ENCODE measurements around the gene GPATCH2. TPM values are rescaled to one million over a fixed set of nuclear protein-coding genes. Genes with fewer than 3 reads are reported as not detected.

GPATCH2 gene
- total RNA-seq, 4 donors from 2014 or later, result 14.1 to 15.5 (median 15.3) TPM

DNA sequence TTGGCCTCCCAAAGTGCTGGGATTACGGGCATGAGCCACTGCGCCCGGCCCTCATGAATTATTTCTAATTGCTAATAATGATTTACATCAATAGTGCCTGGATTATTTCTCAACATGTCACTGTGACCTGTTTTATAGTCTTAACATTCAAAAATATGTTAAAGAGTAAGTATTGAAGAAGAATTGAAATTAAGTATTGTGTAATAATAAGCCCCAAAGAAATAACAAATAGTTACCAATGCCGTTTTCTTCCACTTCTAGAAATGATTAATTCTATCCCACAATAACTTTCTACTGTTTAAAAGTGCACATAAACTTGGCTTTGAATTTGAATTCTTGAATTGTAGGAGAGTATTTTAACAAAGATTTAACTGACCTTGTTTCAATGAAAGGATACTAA lies 19.8 kb upstream of the GPATCH2 start:
- TF ChIP-seq, protein P1, sequence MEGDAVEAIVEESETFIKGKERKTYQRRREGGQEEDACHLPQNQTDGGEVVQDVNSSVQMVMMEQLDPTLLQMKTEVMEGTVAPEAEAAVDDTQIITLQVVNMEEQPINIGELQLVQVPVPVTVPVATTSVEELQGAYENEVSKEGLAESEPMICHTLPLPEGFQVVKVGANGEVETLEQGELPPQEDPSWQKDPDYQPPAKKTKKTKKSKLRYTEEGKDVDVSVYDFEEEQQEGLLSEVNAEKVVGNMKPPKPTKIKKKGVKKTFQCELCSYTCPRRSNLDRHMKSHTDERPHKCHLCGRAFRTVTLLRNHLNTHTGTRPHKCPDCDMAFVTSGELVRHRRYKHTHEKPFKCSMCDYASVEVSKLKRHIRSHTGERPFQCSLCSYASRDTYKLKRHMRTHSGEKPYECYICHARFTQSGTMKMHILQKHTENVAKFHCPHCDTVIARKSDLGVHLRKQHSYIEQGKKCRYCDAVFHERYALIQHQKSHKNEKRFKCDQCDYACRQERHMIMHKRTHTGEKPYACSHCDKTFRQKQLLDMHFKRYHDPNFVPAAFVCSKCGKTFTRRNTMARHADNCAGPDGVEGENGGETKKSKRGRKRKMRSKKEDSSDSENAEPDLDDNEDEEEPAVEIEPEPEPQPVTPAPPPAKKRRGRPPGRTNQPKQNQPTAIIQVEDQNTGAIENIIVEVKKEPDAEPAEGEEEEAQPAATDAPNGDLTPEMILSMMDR (IDR thresholded peaks at IDR 0.05; ENCODE audit: low read depth), result no peak

DNA sequence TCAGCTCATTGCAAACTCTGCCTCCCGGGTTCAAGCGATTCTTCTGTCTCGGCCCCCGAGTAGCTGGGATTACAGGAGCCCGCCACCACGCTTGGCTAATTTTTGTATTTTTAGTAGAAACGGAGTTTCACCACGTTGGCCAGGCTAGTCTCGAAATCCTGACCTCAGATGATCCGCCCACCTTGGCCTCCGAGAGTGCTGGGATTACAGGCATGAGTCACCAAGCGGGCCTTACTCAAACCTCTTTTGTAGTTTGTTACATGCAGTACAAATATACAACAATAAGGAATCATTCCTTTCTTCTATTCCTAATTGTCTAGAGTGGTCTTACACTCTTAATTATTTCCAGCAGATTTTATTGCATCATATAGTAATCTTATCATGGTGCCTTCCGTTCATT lies 16.9 kb upstream of the GPATCH2 start:
- TF ChIP-seq, protein P1 (IDR thresholded peaks at IDR 0.05; ENCODE audit: low read depth), result no peak

DNA sequence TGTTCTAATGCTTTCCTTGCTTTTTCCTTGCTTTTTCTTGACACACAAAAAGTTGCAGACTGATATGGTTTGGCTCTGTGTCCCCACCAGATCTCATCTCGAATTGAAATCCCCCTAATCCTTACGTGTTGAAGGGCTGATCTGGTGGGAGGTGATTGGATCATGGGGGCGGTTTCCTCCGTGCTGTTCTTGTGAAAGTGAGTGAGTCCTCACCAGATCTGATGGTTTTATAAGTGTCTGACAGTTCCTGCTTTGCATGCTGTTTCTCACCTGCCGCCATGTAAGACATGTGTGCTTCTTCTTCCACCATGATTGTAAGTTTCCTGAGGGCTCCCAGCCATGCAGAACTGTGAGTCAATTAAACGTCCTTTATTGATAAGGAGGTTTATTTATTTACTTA lies 11.6 kb upstream of the GPATCH2 start:
- TF ChIP-seq, protein P1 (IDR thresholded peaks at IDR 0.05; ENCODE audit: low read depth), result no peak

DNA sequence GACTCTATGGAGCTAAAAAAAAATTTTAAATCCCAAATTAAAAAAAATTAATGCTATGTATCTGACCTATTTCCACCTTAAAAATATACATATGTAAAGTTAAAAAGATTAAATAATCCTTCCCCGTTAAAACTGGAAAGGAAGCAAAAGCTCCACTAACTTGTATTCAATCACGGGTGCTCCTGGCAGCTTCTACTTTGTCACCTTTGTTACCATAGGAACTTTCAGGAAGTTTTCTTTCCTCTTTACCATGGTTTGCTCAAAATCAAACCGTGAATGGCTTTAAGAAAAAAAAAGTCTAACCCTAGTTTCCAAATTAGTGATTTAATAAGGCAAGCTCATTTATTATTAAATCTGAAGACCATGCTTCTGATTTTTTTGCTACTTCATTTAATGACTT lies 3.5 kb downstream of the GPATCH2 start:
- TF ChIP-seq, protein P1 (IDR thresholded peaks at IDR 0.05; ENCODE audit: low read depth), result no peak

DNA sequence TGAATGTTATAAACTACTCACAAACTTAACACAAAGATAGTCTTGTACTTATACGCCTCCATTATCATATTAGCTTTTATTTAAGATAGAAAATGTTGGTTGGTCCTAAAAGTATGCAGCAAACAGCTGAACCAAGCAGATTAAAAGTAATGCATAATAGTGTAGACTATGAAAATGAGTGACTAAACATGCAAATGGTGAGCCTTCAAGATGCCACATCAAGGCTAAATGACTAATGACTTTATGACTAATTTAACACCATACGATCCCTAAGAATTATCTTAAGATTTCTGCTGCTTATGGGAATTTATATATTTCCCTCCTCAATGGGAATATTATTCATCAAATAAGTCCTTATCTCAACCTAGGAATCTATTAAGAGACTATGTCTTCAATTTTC lies 4.6 kb downstream of the GPATCH2 start:
- TF ChIP-seq, protein P1 (IDR thresholded peaks at IDR 0.05; ENCODE audit: low read depth), result no peak

DNA sequence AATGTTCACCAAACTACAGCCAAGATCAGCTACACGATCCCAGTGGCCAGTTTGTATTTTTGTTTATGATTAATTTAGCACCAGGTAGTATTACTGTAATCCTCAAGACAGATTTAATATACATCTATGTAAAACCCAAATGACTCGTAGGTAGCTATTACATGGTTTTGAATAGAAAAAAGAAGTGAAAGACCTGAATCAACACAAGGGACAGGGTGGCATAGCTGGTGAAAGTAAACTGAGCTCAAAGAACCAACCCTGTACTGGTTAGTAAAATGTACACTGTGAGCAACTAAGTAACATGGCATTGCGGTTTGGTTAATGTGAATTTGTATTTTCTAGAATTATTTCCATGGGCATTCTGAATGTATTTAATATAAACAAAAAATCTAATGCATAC lies 8.8 kb downstream of the GPATCH2 start:
- TF ChIP-seq, protein P1 (IDR thresholded peaks at IDR 0.05; ENCODE audit: low read depth), result no peak

DNA sequence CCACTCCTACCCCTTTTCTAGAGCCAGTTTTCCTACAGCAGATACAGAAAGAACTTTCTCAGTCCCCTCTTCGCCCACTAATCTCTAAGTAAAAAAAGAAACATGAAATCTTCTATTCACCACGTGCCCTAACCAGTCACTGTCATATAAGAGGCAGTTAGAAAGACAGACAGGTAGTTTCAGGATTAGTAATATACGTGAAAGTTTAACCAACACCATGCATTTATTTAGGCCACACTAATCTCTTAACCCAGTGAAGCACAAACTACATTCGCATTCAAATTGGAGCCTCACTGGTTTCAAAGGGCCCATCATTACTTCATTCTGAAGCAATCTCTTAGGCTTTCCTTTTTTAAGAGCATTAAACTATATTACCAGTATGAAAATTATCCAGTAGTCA lies 10.1 kb downstream of the GPATCH2 start:
- TF ChIP-seq, protein P1 (IDR thresholded peaks at IDR 0.05; ENCODE audit: low read depth), result no peak

Measured in subcutaneous adipose tissue (tissue), 4 donors.